GM23248 (cell line): ENCODE data around the gene MDGA2. TPM values are rescaled to one million over a fixed set of nuclear protein-coding genes. Genes with fewer than 3 reads are reported as not detected.

Experiments
- DNase-seq: peaks from one replicate; pipeline ENCODE4 v3.0.0-alpha.2; 2015
- H2AFZ ChIP-seq: fragments of 200-600 bp; sonication (generic); 2 replicates; pipeline ENCODE4 v1.6.1; 2016; ENCODE audit warnings: antibody characterized with exemption
- H3F3A ChIP-seq: fragments of 200-600 bp; sonication (generic); 2 replicates; pipeline ENCODE4 v1.6.1; 2016; ENCODE audit warnings: mild to moderate bottlenecking, antibody characterized with exemption, mixed run types; ENCODE audit not compliant: insufficient read depth
- H3K27ac ChIP-seq: fragments of 200-600 bp; sonication (generic); 2 replicates; pipeline ENCODE4 v1.5.1; 2016; ENCODE audit warnings: mild to moderate bottlenecking
- H3K27me3 ChIP-seq: fragments of 200-600 bp; sonication (generic); replicated peaks from 2 replicates; pipeline ENCODE4 v1.6.1; 2016; ENCODE audit warnings: mild to moderate bottlenecking; ENCODE audit not compliant: insufficient read depth
- H3K36me3 ChIP-seq: fragments of 200-600 bp; sonication (generic); 2 replicates; pipeline ENCODE4 v1.6.1; 2016; ENCODE audit warnings: low read depth, mild to moderate bottlenecking
- H3K4me1 ChIP-seq: fragments of 200-600 bp; sonication (generic); 2 replicates; pipeline ENCODE4 v1.6.1; 2016; ENCODE audit warnings: mild to moderate bottlenecking; ENCODE audit not compliant: insufficient read depth
- H3K4me2 ChIP-seq: fragments of 200-600 bp; sonication (generic); one replicate; pipeline ENCODE4 v1.6.1; 2016; ENCODE audit warnings: mild to moderate bottlenecking; ENCODE audit not compliant: unreplicated experiment
- H3K4me3 ChIP-seq: fragments of 200-600 bp; sonication (generic); 2 replicates; pipeline ENCODE4 v1.5.1; 2016; ENCODE audit warnings: mild to moderate bottlenecking
- H3K79me2 ChIP-seq: fragments of 200-600 bp; sonication (generic); 2 replicates; pipeline ENCODE4 v1.6.1; 2016; ENCODE audit warnings: mild to moderate bottlenecking; ENCODE audit not compliant: insufficient read depth
- H3K9ac ChIP-seq: fragments of 200-600 bp; sonication (generic); 2 replicates; pipeline ENCODE4 v1.6.1; 2016; ENCODE audit warnings: mild to moderate bottlenecking
- H3K9me2 ChIP-seq: fragments of 200-600 bp; sonication (generic); 2 replicates; pipeline ENCODE4 v1.6.1; 2016; ENCODE audit warnings: mixed run types, mild to moderate bottlenecking, moderate library complexity; ENCODE audit not compliant: insufficient read depth
- H3K9me3 ChIP-seq: fragments of 200-600 bp; sonication (generic); one replicate; pipeline ENCODE4 v1.6.1; 2017; ENCODE audit warnings: low read depth
- H4K20me1 ChIP-seq: fragments of 200-600 bp; sonication (generic); 2 replicates; pipeline ENCODE4 v1.6.0; 2016; ENCODE audit not compliant: insufficient read depth
- EZH2 ChIP-seq: fragments of 200-600 bp; sonication (generic); IDR thresholded peaks from 2 replicates; pipeline ENCODE4 v1.6.1; 2018; ENCODE audit warnings: antibody characterized with exemption, mild to moderate bottlenecking; ENCODE audit not compliant: insufficient read depth, poor library complexity, severe bottlenecking
- EZH2phosphoT487 ChIP-seq: fragments of 200-600 bp; sonication (generic); IDR thresholded peaks from 2 replicates; pipeline ENCODE4 v1.6.1; 2018; ENCODE audit warnings: antibody characterized with exemption, moderate library complexity, mild to moderate bottlenecking, low read depth; ENCODE audit not compliant: insufficient read depth
- WGBS, 2 experiments: methylation state at CpG; one replicate each; pipeline ENCODE4 v1.1.6; 2015 to 2017; ENCODE audit warnings: low lambda C conversion rate in 2 of 2, low coverage in 1 of 2; ENCODE audit errors: missing lambda C conversion rate in 2 of 2; 5-methylcytosine and 5-hydroxymethylcytosine counted together
- in situ Hi-C: fragments of 300-500 bp; cut with MboI; formaldehyde crosslinking; loops from 2 replicates; pipeline ENCODE4 v1.15.0; 2020
- polyA plus RNA-seq: library from polyadenylated mRNA; unstranded; fragments of >200 nt; fragmentation: Nextera tagmentation; extraction: Ambion mirVana; gene quantifications from 2 replicates; pipeline ENCODE4 v1.2.1, GENCODE V29; 2016
- total RNA-seq: library from RNA; depleted of rRNA; stranded (reverse); fragments of >200 nt; shearing (Covaris generic); gene quantifications from 2 replicates; pipeline ENCODE4 v1.2.3, GENCODE V29; 2014

The MDGA2 gene
- total and polyA plus RNA-seq, 2 experiments from 2014 or later = not detected

- no peaks in the 10 kb centered on the region for H3K4me1 ChIP-seq
- no peak overlapping the region for H3K4me2 ChIP-seq
- H3K9me2 ChIP-seq = no peaks in the 10 kb centered on the region
- TF ChIP-seq EZH2phosphoT487 (no peak), EZH2 (no peak)
- no peak overlapping the region for H3K9ac ChIP-seq
- H3K27ac ChIP-seq = no peak overlapping the region
- 60 to 61% methylated on average over 2 of the region's 2 CpGs for WGBS, 2 experiments
- H4K20me1 ChIP-seq = no peaks in the 10 kb centered on the region
- peak; percentile 0 for DNase-seq
- no peaks in the 10 kb centered on the region for H3K79me2 ChIP-seq
- no peaks in the 10 kb centered on the region for H3F3A ChIP-seq
- H3K9me3 ChIP-seq = no peaks in the 10 kb centered on the region
- no peak overlapping the region for H3K4me3 ChIP-seq
- in situ Hi-C loops = no loop called here
- H3K36me3 ChIP-seq = no peaks in the 10 kb centered on the region
- H2AFZ ChIP-seq = no peak overlapping the region
- no peaks in the 10 kb centered on the region for H3K27me3 ChIP-seq
These were observed 526.1 kb downstream of the MDGA2 start for GRCh38 chr14:47149326-47149725.

- H3F3A ChIP-seq = no peaks in the 10 kb centered on the region
- no peaks in the 10 kb centered on the region for H3K27me3 ChIP-seq
- no peak overlapping the region for H3K27ac ChIP-seq
- H3K9ac ChIP-seq = no peak overlapping the region
- in situ Hi-C loops = no loop called here
- no peaks in the 10 kb centered on the region for H4K20me1 ChIP-seq
- H3K4me1 ChIP-seq = no peaks in the 10 kb centered on the region
- H3K9me2 ChIP-seq = no peaks in the 10 kb centered on the region
- H3K79me2 ChIP-seq = no peaks in the 10 kb centered on the region
- H3K36me3 ChIP-seq = no peaks in the 10 kb centered on the region
- no peak overlapping the region for H3K4me2 ChIP-seq
- H3K9me3 ChIP-seq = no peaks in the 10 kb centered on the region
- H3K4me3 ChIP-seq = no peak overlapping the region
- no peak for TF ChIP-seq EZH2phosphoT487
- no peak for TF ChIP-seq EZH2
- 13 to 20% methylated on average over 3 of the region's 3 CpGs for WGBS, 2 experiments
- H2AFZ ChIP-seq = no peak overlapping the region
- no peak for DNase-seq
These were observed 526.7 kb downstream of the MDGA2 start for GRCh38 chr14:47148686-47149085.

- H3K9me3 ChIP-seq = no peaks in the 10 kb centered on the region
- no peaks in the 10 kb centered on the region for H3K79me2 ChIP-seq
- WGBS, 2 experiments = 2 to 6% methylated on average over 2 of the region's 2 CpGs
- H3K9me2 ChIP-seq = no peaks in the 10 kb centered on the region
- no peaks in the 10 kb centered on the region for H3F3A ChIP-seq
- H3K9ac ChIP-seq = no peak overlapping the region
- H3K36me3 ChIP-seq = no peaks in the 10 kb centered on the region
- in situ Hi-C loops = no loop called here
- no peak overlapping the region for H3K27ac ChIP-seq
- no peak overlapping the region for H3K4me3 ChIP-seq
- no peak for TF ChIP-seq EZH2phosphoT487
- no peak for TF ChIP-seq EZH2
- no peak overlapping the region for H3K4me2 ChIP-seq
- no peak for DNase-seq
- no peak overlapping the region for H2AFZ ChIP-seq
- no peaks in the 10 kb centered on the region for H3K4me1 ChIP-seq
- no peaks in the 10 kb centered on the region for H4K20me1 ChIP-seq
- no peaks in the 10 kb centered on the region for H3K27me3 ChIP-seq
These were observed 554.8 kb downstream of the MDGA2 start for GRCh38 chr14:47120645-47121044.

- H3K27ac ChIP-seq = no peak overlapping the region
- H3K9ac ChIP-seq = no peak overlapping the region
- H3K27me3 ChIP-seq = no peaks in the 10 kb centered on the region
- 15 to 28% methylated on average over 2 of the region's 2 CpGs for WGBS, 2 experiments
- DNase-seq = no peak
- H3K4me3 ChIP-seq = no peak overlapping the region
- no peaks in the 10 kb centered on the region for H4K20me1 ChIP-seq
- no peaks in the 10 kb centered on the region for H3K9me3 ChIP-seq
- no peak overlapping the region for H2AFZ ChIP-seq
- TF ChIP-seq EZH2 (no peak), EZH2phosphoT487 (no peak)
- no peaks in the 10 kb centered on the region for H3F3A ChIP-seq
- in situ Hi-C loops = no loop called here
- no peaks in the 10 kb centered on the region for H3K36me3 ChIP-seq
- H3K4me2 ChIP-seq = no peak overlapping the region
- no peaks in the 10 kb centered on the region for H3K4me1 ChIP-seq
- no peaks in the 10 kb centered on the region for H3K9me2 ChIP-seq
- no peaks in the 10 kb centered on the region for H3K79me2 ChIP-seq
These were observed 571.6 kb downstream of the MDGA2 start for GRCh38 chr14:47103771-47104170.

GRCh38 chr14:47102472-47102871, 572.9 kb downstream of the MDGA2 start:
- DNase-seq = no peak
- Histone ChIP-seq H3K79me2 (no peaks in the 10 kb centered on the region), H3K36me3 (no peaks in the 10 kb centered on the region), H3K4me2 (no peak overlapping the region), H3K9me2 (no peaks in the 10 kb centered on the region), H3K9ac (no peak overlapping the region), H3K27ac (no peak overlapping the region), H3K4me3 (no peak overlapping the region), H3F3A (no peaks in the 10 kb centered on the region), H4K20me1 (no peaks in the 10 kb centered on the region), H2AFZ (no peak overlapping the region), H3K9me3 (no peaks in the 10 kb centered on the region), H3K27me3 (no peaks in the 10 kb centered on the region), H3K4me1 (no peaks in the 10 kb centered on the region)
- in situ Hi-C loops = no loop called here
- no peak for TF ChIP-seq EZH2phosphoT487
- TF ChIP-seq EZH2 = no peak
- 7 to 25% methylated on average over 3 of the region's 3 CpGs for WGBS, 2 experiments
